Mesangial cell (primary cell): ENCODE data around the gene TCEAL7. TPM values are rescaled to one million over a fixed set of nuclear protein-coding genes. Genes with fewer than 3 reads are reported as not detected.

Source experiments
- total RNA-seq: library from RNA; depleted of rRNA; stranded (reverse); fragments of >200 nt; gene quantifications from 2 replicates; pipeline ENCODE4 v1.2.3, GENCODE V29; 2015

Gene TCEAL7
- total RNA-seq = 11.8 and 12.7 TPM in 2 replicates

DNA sequence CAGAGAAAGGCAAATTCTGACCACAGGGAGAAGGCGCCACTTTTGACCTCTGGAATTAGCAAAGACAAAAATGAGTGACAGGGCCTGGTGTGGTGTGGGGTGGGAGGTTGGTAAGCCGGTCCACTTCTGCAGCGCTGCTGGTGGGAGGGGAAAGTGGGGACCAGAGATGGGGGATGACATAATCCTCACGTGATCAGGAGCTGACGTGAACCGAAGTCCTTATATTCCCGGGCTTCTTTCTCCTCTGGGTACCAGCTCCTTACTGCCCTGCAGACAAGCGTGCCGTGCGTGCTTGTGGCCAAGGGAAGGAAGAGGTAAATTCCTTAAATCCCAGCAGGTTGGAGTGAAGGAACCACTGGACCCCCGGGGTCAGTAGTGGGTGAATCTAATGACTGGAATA is at the start of gene TCEAL7:
TCEAL7 (plus strand) TSS at position 249 of the 400 bp plus-strand sequence. CDS start 1,165 bp downstream, outside the sequence.

DNA sequence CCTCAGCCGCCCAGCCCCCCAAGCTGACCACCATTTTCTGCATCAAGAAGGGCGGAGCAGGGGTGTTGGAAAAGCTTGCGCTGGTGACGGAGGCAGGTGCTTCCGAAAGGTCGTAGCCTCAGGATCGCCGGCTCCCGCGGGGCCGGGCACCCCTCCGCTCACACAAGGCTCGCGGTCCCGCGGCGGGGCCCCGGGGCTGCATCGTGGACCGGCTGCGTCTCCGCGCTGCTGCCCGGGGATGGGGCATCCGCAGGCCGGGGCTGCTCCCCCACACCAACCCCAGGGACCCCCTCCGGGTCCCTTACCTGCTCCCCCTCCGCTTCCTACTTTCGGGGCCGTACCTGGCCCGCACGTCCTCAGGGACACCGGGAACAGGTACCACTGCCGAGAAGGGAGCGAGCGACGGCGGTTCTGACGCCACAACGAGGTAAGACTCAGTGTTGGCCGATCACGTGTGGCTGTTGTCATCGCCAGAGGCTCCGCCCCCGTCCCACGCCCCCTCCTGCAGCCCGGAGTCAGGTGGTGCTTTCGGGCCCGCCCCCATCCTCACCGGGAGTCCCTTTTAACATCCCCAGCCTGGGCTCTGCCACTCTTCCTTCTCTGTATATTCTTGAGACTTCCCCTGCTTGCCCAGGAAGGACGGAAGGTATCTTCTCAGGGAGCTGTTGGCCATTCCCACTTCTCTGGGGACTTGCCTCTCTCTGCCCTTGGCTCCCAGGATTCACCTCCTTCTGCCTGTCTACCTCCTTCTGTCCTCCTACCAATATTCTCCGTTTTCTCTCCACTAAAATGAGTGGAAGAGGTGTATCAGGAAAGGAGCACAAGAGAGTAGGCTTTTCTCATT is 19.3 kb upstream of the TCEAL7 start, which contains the start of gene BEX2:
BEX2 (minus strand) TSS at position 436 of the 844 bp plus-strand sequence. CDS start 1,014 bp downstream, outside the sequence.

GRCh38 chrX:103356130-103356798 is 26.2 kb downstream of the TCEAL7 start, which contains the start of gene TCEAL9:
Gene TCEAL9, plus strand, starts transcription at chrX:103356506. Its CDS starts 1,179 bp downstream, at chrX:103357685.

GRCh38 chrX:103376118-103376978 is 46.3 kb downstream of the TCEAL7 start, which contains the start of gene BEX3:
Gene BEX3, plus strand, starts transcription at chrX:103376538. Its CDS starts 984 bp downstream, at chrX:103377522.

Other genes starting within 250 kb of the TCEAL7 start
- gene NXF3, start 237.1 kb upstream of the TCEAL7 start, total RNA-seq = not detected in 2 replicates
- gene BEX4, start 115.1 kb upstream of the TCEAL7 start, total RNA-seq = 20.5 and 32.2 TPM in 2 replicates
- gene TCEAL8, start 75.1 kb upstream of the TCEAL7 start, total RNA-seq = 40.7 and 45.3 TPM in 2 replicates
- not detected in 2 replicates for gene TCEAL5, start 53.5 kb upstream of the TCEAL7 start, total RNA-seq
- gene BEX2, start 19.2 kb upstream of the TCEAL7 start, total RNA-seq = 6.0 and 19.6 TPM in 2 replicates
- gene TCEAL9, start 26.3 kb downstream of the TCEAL7 start, total RNA-seq = 14.7 and 20.2 TPM in 2 replicates
- gene BEX3, start 46.3 kb downstream of the TCEAL7 start, total RNA-seq = 138 and 149 TPM in 2 replicates
- gene RAB40A, start 189.2 kb downstream of the TCEAL7 start, total RNA-seq = under 0.01 and 0.25 TPM in 2 replicates